ENCODE measurements around the gene JTB.
A peak's percentile ranks its signal among the peaks of the same experiment; 100 is the strongest.

Gene JTB

GRCh38 chr1:153953859-153954365, 23.6 kb downstream of the JTB start:
- DNase-seq, result no peak

DNA sequence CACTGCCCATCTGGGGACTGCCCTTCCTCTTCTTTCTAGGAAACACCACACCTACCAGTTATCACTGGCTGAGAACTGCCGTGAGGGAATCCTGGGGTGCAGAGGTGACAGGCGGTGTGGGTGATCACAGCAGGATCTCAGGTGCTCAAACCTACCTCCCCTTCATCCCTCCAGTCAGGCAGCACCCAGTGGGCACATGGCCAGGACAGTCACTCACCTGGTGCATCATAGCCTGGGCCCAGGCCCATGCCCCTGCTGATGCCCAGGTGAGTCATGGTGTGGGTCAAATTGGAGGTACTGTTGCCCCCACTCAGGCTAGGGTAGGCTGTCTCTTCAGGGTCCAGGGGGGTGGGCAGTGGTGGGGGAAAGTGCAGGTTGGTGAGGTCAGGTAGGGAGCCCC, 25.7 kb downstream of the JTB start:
- DNase-seq, result no peak

- no peak for DNase-seq
These were observed 26.3 kb downstream of the JTB start for GRCh38 chr1:153951183-153951582.

DNA sequence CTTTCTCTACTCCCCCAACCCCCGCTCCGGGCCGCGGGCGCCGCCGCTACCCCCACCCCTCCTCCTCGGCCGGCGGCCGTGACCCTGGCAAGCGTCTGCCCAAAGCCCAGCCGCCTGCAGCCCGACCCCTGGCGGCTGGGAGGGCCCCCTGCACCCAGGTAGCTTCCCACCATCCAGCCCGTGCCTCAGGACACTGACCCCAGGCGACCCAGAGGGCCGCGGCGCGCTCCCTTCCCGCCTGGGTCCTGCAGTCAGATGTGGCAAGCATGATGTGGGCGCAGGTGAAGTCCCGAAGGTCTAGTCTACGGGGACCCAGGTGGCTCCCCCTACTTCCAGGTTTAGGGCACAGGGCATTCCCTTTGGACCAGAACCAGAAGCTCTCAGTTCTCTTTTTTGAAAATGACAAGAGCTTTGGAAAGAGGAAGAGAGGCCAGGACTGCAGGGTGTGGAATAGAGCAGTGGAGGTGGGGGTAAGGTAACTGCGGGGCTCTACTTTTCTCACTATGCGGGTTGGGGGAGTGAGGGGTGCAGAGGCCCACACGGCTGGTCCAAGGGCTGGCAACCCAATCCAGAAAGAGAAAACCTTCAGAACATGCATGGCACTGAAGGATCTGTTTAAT, 30.7 kb downstream of the JTB start, which contains the start of gene DENND4B:
TSS of gene DENND4B (minus strand) at position 97 of the 620 bp plus-strand sequence. CDS start 2,344 bp downstream, outside the sequence.
- peak; percentile 90 for DNase-seq

- DNase-seq, result peak; percentile 86
These were observed 31.5 kb downstream of the JTB start for GRCh38 chr1:153945795-153946621.

DNA sequence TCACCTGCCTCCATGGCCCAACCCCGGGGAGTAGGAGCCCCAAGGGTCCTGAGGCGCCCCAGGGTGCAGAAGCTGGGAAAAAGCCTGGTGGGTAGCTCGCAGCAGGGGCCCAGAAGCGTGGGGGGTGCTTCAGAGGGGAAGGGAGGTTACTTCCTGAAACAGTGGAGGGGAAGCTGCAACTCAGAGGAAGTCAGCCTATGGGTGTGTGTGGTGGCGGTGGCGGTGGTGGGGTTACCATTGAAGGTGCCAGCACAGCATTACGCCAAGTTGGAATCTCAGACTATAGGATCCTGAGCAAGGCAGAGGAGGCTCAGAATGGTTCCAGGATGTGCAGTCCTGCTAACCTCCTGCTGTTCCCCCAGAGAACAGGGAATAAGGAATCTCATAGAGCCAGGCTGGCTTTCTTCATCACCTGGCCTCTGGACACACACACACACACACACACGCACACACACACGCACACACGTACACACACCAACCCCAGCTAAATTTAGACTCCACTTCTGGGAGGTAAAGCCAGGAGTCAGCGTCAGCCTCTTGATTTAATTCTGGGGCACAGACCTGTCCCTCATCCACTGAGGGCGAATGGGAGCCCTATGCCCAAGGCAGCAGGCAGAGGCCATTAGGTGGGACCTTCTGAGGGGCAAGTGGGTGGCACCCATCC, 32.2 kb downstream of the JTB start:
- peak; percentile 86 for DNase-seq

GRCh38 chr1:153944827-153945117, 32.7 kb downstream of the JTB start:
- DNase-seq, result no peak

GRCh38 chr1:153944005-153944826, 33.3 kb downstream of the JTB start:
- DNase-seq, result no peak

GRCh38 chr1:153942766-153943549, 34.5 kb downstream of the JTB start:
- no peak for DNase-seq

DNA sequence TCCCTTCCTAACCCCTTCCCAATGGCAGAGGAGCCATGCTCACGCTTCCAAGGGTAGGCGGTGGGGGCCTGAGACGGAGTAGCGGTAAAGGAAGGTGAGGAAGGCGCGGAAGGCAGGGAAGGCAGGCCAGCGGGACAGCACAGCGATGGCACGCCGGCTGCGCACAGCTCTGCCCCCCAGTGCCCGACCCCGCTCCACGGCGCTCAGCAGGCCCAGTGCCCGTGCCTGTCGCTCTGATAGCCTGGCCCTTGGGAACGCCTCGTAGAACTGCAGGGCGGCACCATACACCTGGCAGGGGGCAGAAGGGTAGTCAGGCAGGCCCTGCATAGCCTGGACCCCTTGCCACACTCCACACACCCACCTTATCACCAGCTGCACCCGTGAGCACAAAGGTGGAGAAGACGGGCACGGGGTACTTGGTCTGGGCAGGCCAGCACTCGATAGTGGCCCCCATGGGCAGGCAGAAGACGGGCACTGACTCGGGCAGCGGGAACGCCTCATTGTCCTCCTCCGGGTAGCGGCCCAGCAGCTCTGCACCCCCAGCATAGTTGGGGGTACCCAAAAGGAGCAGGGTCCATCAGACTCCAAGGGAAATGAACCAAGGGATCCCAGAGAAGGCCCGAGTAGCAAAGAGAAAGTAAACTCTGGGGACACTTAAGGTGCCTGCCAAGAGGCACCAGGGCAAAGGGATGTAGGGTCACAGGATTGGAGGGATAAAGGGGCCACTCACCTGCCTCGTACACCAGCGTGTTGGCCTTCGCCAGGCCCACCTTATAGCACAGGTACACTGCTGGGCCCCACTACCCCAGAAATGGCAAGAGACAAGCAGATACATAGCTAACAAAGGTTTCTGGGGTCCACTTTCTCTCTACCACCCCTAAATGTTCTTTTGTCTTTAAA, 35.4 kb downstream of the JTB start:
- DNase-seq, result no peak

DNA sequence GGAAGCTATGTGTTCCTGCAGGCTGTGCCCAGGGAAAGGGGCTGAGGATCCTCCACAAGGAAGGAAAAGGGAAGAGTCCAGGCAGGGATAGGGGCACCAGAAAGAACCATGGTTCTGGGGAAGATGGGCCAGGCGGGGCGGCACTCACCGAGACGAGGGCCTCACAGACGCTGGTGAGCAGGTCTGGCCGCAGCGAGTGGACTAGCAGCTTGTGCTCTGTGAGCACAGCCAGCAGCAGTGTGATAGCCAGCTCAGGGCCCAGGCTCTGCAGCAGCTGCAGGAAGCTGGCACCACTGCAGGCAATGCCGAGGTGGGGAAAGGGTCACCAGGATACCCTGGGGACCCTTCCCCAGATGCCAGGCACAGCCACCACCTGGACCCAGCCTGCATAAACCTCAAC, 36.7 kb downstream of the JTB start:
- DNase-seq, result no peak

- no peak for DNase-seq
These were observed 38.0 kb downstream of the JTB start for GRCh38 chr1:153939476-153939875.

DNA sequence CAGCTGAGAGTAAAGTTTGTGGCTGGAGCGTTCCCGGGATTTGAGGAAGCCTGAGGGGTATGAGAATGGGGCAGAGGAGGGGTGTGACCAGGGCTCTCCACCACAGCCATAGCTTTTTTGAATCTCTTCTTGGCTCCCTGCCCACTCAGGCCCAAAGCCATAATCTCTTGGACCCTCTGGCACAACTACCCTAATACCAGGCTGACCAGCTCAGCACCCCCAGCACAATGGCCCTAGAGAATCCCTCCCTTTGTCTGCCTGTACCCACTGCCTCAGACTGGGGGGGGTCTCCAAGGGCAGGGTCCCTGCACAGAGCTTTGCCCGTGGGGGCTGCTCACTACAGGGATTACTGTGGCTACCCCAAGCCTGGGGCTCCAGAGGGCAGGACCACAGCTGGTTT, 38.5 kb downstream of the JTB start:
- DNase-seq, result no peak

DNA sequence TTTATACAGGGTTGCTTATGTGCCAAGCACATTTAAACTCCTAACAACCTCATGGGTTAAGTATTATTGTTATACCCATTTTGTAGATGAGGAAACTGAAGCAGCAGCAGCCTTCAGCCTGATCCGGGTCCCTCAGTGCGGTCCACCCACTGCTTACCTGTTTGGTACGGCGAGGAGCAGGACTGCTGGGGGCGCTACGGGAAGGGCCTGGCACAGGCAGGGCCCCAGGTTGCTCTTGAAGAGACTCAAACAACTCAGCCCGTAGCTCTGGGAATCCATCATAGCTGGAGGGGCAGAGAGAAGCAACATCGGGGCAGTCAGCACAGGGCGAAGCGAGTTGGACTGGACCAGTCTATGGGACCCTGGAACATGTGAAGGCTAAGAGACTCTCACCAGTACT, 40.1 kb downstream of the JTB start:
- no peak for DNase-seq

DNA sequence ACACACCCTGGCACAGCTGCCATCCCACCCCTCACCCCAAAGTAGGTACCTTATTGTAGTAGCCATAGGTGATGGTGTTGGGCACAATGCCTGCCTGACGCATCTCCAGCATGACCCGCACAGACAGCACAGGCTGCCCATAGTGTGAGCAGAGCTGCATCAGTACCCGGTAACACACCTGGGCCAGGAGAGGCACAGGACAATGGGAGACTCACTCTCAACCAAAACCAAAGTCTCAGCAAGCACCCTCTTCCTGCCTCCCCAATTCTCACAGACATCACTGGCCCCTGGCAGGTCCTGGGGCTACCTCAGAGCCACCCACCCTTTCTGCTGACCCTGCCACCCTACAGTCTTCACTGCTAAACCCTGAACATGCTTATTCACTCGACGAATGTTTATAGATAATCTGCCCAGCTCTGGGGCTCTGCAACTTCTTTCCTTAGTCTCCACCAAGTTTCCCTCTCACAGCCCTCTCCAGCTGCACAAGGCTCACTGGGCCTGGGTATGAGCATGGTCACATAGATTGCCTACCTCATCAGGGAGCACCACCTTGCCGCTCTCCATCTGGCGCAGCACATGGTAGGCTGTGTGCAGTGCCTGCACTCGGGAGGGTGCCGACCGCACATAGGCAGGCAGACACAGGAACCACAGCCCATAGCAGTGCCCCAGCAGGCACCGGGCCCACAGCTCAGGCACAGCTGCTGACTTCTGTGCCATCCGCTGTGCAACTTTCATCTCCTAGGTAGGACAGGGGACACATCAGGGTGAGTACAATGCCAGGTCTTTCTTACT, 41.3 kb downstream of the JTB start:
- no peak for DNase-seq

DNA sequence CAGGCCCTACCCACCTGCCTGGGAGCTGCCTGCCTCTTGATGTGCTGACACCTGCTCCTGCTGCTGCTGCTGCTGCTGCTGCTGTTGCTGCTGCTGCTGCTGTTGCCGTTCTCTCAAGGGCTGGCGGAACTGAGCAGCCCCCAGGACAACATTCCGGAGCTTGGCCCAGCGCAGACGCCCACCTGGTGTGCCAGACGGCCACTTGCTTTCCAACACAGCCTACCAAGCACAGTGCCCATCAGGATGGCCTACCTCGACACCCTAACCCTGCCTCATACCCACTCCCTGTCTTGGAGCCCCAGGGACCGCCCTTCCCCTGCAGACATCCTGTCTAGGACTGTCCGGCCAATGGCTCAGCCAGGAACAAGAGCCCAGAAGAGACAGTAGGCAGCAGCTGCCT, 42.7 kb downstream of the JTB start:
- DNase-seq, result no peak

GRCh38 chr1:153933955-153934354, 43.5 kb downstream of the JTB start:
- no peak for DNase-seq

- no peak for DNase-seq
These were observed 44.0 kb downstream of the JTB start for GRCh38 chr1:153933430-153933829.

DNA sequence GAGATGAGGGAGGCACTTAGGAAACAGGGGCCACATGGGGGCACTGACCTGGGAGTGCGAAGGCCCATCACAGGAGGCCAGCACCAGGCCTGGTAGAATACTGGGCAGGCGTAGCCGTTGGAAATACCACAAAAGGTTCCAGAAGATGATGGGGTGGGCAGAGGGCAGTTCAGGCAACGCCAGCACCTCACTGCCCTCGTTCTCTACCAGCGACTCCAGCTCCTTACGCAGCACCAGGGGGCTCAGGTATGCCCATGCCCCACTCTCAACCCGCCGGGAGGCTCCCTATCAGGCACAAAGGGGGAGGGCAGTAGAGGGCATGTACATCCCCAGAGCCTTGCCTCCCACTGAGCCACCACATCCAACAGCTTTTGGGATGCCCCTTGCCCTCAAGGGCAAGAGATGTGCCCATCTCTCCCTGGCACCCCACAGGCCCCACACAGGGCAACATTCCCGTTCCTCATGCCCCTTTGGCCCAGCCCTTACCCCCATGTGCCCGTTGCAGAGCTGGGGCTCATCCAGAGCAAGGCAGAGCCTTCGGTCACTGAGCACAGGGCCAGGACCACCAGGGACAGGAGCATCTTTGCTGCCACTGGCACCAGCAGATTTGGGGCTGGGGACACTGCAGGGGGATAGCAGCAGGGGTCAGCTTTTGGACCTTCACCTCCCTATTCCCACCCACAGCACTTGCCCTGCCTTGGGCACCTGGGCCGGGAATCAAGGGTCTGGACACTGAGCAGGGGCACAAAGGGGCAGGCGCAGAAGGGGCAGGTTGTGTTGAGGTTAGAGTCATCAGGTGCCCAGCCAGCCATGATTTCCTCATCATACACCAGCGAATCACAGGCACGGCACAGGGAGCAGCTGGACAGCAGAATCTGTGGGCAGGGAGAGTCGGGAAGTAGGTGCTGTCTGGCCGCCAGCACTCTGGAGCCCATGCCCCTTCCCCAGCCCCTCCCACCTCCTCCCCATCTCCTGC, 45.0 kb downstream of the JTB start:
- no peak for DNase-seq

Data from activated CD8-positive, alpha-beta memory T cell treated with anti-CD3 and anti-CD28 coated beads for 24 hours (primary cell).